SK-N-MC (cell line): ENCODE measurements around the gene HKDC1.

Source experiments
- EZH2 ChIP-seq: fragments of 200-600 bp; sonication (generic); IDR thresholded peaks from one replicate; pipeline ENCODE4 v1.6.1; 2017; ENCODE audit warnings: antibody characterized with exemption
- FOXP2 ChIP-seq: optimal IDR thresholded peaks from 2 replicates; pipeline ENCODE3; 2011; ENCODE audit warnings: mild to moderate bottlenecking, moderate library complexity; ENCODE audit not compliant: insufficient read depth; ENCODE audit errors: extremely low read length, control extremely low read depth
- POLR2AphosphoS5 ChIP-seq: IDR thresholded peaks from 2 replicates; pipeline ENCODE4 v1.6.1; 2012; ENCODE audit warnings: mild to moderate bottlenecking, low read depth, low read length, borderline replicate concordance

DNA sequence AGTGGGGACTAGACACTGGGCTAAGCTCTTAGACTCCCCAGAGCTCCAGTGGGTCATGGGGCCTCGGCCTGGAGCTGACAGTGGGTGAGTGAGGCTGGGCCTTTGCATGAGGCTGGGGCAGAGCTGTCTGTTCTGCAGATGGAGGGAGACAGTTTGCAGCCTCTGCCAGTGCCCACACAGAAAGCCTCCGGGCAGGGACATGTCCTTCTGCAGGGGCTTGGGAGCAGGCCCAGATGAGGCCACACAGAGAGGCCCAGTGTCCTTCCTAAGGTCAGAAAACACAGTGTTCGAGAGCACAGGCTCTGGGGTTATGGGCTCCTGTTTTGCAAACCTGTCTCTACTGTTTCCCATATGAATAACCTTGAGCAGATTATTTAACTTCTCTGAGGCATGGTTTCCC lies 33.0 kb downstream of the HKDC1 start:
- TF ChIP-seq EZH2 (no peak), POLR2AphosphoS5 (no peak), FOXP2 (no peak)
